Neural cell (in vitro differentiated cells): ENCODE results near the gene LRRN4CL. TPM values are rescaled to one million over a fixed set of nuclear protein-coding genes. Genes with fewer than 3 reads are reported as not detected.
"Not testable (repeated sequence)": the region's sequence is repeated elsewhere in the genome, so short reads cannot be mapped to it uniquely, and the experiment has no call there.

Experiments
- H2AFZ ChIP-seq: fragments of 200-600, 300-800 bp; sonication (generic), shearing (Covaris generic); 2 replicates; pipeline ENCODE4 v1.6.0; 2014; ENCODE audit warnings: low read depth, mild to moderate bottlenecking, antibody characterized with exemption, low read length, moderate library complexity
- H3F3A ChIP-seq: fragments of 200-600 bp; shearing (Covaris generic); 2 replicates; pipeline ENCODE4 v1.6.1; 2016; ENCODE audit warnings: mild to moderate bottlenecking, moderate library complexity, mixed read lengths, antibody characterized with exemption, low read length; ENCODE audit not compliant: insufficient read depth, poor library complexity, severe bottlenecking
- H3K27ac ChIP-seq: fragments of 200-600, 300-800 bp; sonication (generic), shearing (Covaris generic); 2 replicates; pipeline ENCODE4 v1.5.1; 2014; ENCODE audit warnings: mild to moderate bottlenecking, low read length, moderate library complexity
- H3K27me3 ChIP-seq: fragments of 300-800, 200-600 bp; sonication (generic), shearing (Covaris generic); 2 replicates; pipeline ENCODE4 v1.6.0; 2014; ENCODE audit warnings: mild to moderate bottlenecking, low read depth, low read length, moderate library complexity; ENCODE audit not compliant: insufficient read depth
- H3K36me3 ChIP-seq: fragments of 300-800, 200-600 bp; sonication (generic), shearing (Covaris generic); 2 replicates; pipeline ENCODE4 v1.5.1; 2014; ENCODE audit warnings: mild to moderate bottlenecking, antibody characterized with exemption, low read length, moderate library complexity; ENCODE audit not compliant: insufficient read depth
- H3K4me2 ChIP-seq: fragments of 300-800, 200-600 bp; sonication (generic), shearing (Covaris generic); 2 replicates; pipeline ENCODE4 v1.6.0; 2014; ENCODE audit warnings: mild to moderate bottlenecking, low read length
- H3K4me3 ChIP-seq: fragments of 300-800, 200-600 bp; sonication (generic), shearing (Covaris generic); 2 replicates; pipeline ENCODE4 v1.5.1; 2014; ENCODE audit warnings: mild to moderate bottlenecking, low read length, moderate library complexity
- H3K79me2 ChIP-seq: fragments of 200-600 bp; shearing (Covaris generic); replicated peaks from 2 replicates; pipeline ENCODE4 v1.6.0; 2014; ENCODE audit warnings: mild to moderate bottlenecking, low read length, moderate library complexity; ENCODE audit not compliant: insufficient read depth
- H3K9ac ChIP-seq: fragments of 300-800, 200-600 bp; sonication (generic), shearing (Covaris generic); 2 replicates; pipeline ENCODE4 v1.6.1; 2016; ENCODE audit warnings: mild to moderate bottlenecking, low read length, mixed read lengths
- H3K9me2 ChIP-seq: fragments of 200-600 bp; shearing (Covaris generic); 2 replicates; pipeline ENCODE4 v1.6.1; 2016; ENCODE audit warnings: mild to moderate bottlenecking, low read length, mixed read lengths; ENCODE audit not compliant: insufficient read depth
- H3K9me3 ChIP-seq: fragments of 200-600, 300-800 bp; sonication (generic), shearing (Covaris generic); 2 replicates; pipeline ENCODE4 v1.6.1; 2016; ENCODE audit warnings: mild to moderate bottlenecking, mixed run types, low read length, moderate library complexity, mixed read lengths
- H4K20me1 ChIP-seq: fragments of 200-600 bp; shearing (Covaris generic); 2 replicates; pipeline ENCODE4 v1.6.1; 2016; ENCODE audit warnings: mild to moderate bottlenecking, mixed run types; ENCODE audit not compliant: insufficient read depth
- EP300 ChIP-seq: fragments of 450-650 bp; conservative IDR thresholded peaks from 2 replicates; pipeline ENCODE4 v1.6.1; 2014; ENCODE audit warnings: antibody characterized with exemption, mild to moderate bottlenecking, moderate library complexity; ENCODE audit not compliant: poor library complexity, severe bottlenecking
- EZH2 ChIP-seq: fragments of 200-600, 300-800 bp; shearing (Covaris generic), sonication (generic); IDR thresholded peaks from 2 replicates; pipeline ENCODE4 v1.6.1; 2014; ENCODE audit warnings: antibody characterized with exemption, low read length, borderline replicate concordance, mild to moderate bottlenecking; ENCODE audit not compliant: insufficient read depth, poor library complexity, severe bottlenecking
- MXI1 ChIP-seq: fragments of 450-650 bp; conservative IDR thresholded peaks from 2 replicates; pipeline ENCODE4 v1.6.1; 2014; ENCODE audit warnings: antibody characterized with exemption, mild to moderate bottlenecking; ENCODE audit not compliant: poor library complexity, severe bottlenecking
- POLR2AphosphoS5 ChIP-seq: IDR thresholded peaks from 2 replicates; pipeline ENCODE4 v1.6.1; 2012
- RAD21 ChIP-seq: fragments of 450-650 bp; conservative IDR thresholded peaks from 2 replicates; pipeline ENCODE4 v1.6.1; 2014; ENCODE audit warnings: antibody characterized with exemption, mild to moderate bottlenecking, moderate library complexity
- SMC3 ChIP-seq: fragments of 450-650 bp; conservative IDR thresholded peaks from 2 replicates; pipeline ENCODE4 v1.6.1; 2014; ENCODE audit warnings: antibody characterized with exemption, mild to moderate bottlenecking, moderate library complexity; ENCODE audit not compliant: poor library complexity
- TAF1 ChIP-seq: IDR thresholded peaks from 2 replicates; pipeline ENCODE4 v1.6.1; 2012; ENCODE audit warnings: low read depth
- polyA plus RNA-seq: library from polyadenylated mRNA; depleted of rRNA; stranded (reverse); fragments of >200 nt; gene quantifications from 2 replicates; pipeline ENCODE4 v1.2.3, GENCODE V29; 2014
- TF ChIP-seq, protein P1 (sequence below): IDR thresholded peaks from 2 replicates; pipeline ENCODE4 v1.6.1; 2012; ENCODE audit warnings: borderline replicate concordance
- TF ChIP-seq, protein P2 (sequence below): fragments of 450-650 bp; IDR thresholded peaks from 2 replicates; pipeline ENCODE4 v1.5.1; 2014; ENCODE audit warnings: antibody characterized with exemption, mild to moderate bottlenecking, moderate library complexity; ENCODE audit not compliant: poor library complexity, severe bottlenecking

The LRRN4CL gene
- polyA plus RNA-seq, 1 donor from 2014 or later, result 0.82 TPM

DNA sequence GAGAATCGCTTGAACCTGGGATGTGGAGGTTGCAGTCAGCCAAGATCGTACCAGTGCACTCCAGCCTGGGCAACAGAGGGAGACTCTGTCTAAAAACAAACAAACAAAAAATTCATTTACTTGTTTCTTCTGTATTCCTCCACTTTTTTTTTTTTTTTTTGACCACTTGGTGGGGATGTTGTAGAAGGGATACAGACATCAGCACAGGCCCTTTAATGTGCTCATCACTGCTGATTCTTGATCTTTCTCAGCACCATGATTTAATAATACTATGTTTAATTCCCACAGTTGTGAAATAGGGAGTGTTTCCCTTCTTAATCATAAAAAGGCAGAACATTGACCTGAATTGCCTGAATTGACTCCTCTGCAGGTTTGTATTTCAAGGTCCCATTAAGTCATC, 43.5 kb upstream of the LRRN4CL start:
- Histone ChIP-seq H3K27me3 (no peaks in the 10 kb centered on the region), H2AFZ (no peak overlapping the region), H4K20me1 (no peaks in the 10 kb centered on the region), H3K9ac (peak overlapping the region; percentile 27), H3K4me3 (peak overlapping the region; percentile 38), H3F3A (no peaks in the 10 kb centered on the region), H3K79me2 (peaks cover 10% of the 10 kb centered on the region), H3K9me3 (no peaks in the 10 kb centered on the region), H3K4me2 (no peak overlapping the region), H3K36me3 (no peaks in the 10 kb centered on the region), H3K9me2 (no peaks in the 10 kb centered on the region), H3K27ac (no peak overlapping the region)
- TF ChIP-seq EZH2, result no peak
- TF ChIP-seq TAF1, result no peak
- TF ChIP-seq EP300, result no peak
- TF ChIP-seq, protein P1, sequence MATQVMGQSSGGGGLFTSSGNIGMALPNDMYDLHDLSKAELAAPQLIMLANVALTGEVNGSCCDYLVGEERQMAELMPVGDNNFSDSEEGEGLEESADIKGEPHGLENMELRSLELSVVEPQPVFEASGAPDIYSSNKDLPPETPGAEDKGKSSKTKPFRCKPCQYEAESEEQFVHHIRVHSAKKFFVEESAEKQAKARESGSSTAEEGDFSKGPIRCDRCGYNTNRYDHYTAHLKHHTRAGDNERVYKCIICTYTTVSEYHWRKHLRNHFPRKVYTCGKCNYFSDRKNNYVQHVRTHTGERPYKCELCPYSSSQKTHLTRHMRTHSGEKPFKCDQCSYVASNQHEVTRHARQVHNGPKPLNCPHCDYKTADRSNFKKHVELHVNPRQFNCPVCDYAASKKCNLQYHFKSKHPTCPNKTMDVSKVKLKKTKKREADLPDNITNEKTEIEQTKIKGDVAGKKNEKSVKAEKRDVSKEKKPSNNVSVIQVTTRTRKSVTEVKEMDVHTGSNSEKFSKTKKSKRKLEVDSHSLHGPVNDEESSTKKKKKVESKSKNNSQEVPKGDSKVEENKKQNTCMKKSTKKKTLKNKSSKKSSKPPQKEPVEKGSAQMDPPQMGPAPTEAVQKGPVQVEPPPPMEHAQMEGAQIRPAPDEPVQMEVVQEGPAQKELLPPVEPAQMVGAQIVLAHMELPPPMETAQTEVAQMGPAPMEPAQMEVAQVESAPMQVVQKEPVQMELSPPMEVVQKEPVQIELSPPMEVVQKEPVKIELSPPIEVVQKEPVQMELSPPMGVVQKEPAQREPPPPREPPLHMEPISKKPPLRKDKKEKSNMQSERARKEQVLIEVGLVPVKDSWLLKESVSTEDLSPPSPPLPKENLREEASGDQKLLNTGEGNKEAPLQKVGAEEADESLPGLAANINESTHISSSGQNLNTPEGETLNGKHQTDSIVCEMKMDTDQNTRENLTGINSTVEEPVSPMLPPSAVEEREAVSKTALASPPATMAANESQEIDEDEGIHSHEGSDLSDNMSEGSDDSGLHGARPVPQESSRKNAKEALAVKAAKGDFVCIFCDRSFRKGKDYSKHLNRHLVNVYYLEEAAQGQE, result no peak
- no peak for TF ChIP-seq MXI1
- peak; percentile 70 for TF ChIP-seq RAD21
- TF ChIP-seq, protein P2, sequence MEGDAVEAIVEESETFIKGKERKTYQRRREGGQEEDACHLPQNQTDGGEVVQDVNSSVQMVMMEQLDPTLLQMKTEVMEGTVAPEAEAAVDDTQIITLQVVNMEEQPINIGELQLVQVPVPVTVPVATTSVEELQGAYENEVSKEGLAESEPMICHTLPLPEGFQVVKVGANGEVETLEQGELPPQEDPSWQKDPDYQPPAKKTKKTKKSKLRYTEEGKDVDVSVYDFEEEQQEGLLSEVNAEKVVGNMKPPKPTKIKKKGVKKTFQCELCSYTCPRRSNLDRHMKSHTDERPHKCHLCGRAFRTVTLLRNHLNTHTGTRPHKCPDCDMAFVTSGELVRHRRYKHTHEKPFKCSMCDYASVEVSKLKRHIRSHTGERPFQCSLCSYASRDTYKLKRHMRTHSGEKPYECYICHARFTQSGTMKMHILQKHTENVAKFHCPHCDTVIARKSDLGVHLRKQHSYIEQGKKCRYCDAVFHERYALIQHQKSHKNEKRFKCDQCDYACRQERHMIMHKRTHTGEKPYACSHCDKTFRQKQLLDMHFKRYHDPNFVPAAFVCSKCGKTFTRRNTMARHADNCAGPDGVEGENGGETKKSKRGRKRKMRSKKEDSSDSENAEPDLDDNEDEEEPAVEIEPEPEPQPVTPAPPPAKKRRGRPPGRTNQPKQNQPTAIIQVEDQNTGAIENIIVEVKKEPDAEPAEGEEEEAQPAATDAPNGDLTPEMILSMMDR, result peak; percentile 67
- TF ChIP-seq SMC3, result peak; percentile 68
- no peak for TF ChIP-seq POLR2AphosphoS5

DNA sequence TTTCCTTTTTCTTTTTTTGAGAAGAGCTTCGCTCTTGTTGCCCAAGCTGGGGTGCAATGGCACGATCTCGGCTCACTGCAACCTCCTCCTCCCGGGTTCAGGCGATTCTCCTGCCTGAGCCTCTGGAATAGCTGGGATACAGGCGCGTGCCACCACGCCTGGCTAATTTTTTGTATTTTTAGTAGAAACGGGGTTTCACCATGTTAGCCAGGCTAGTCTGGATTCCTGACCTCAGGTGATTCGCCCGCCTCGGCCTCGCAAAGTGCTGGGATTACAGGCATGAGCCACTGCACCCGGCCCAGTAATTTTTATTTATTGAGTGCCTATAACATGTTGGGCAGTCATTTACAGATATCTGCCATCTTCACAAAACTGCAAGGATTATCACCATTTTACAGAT, 40.7 kb upstream of the LRRN4CL start:
- Histone ChIP-seq H3K4me3 (peak overlapping the region; percentile 83), H3K79me2 (peaks cover 25% of the 10 kb centered on the region), H3K9ac (peak overlapping the region; percentile 75), H3K4me2 (peak overlapping the region; percentile 32)
- not testable (repeated sequence) for H3K27me3 ChIP-seq, H4K20me1 ChIP-seq, H3K9me2 ChIP-seq, H3K27ac ChIP-seq, H3K36me3 ChIP-seq, H3K9me3 ChIP-seq, H2AFZ ChIP-seq, H3F3A ChIP-seq
